NT2/D1 (cell line): Measurements from ENCODE around the gene FAM228A.

Experiments
- DNase-seq: peaks from one replicate; pipeline ENCODE4 v3.0.0-alpha.2; 2011; ENCODE audit warnings: low read depth, low spot score
- H3K27me3 ChIP-seq: 2 replicates; pipeline ENCODE4 v1.6.0; 2011; ENCODE audit warnings: mild to moderate bottlenecking; ENCODE audit not compliant: insufficient read length, insufficient read depth
- H3K36me3 ChIP-seq: 2 replicates; pipeline ENCODE4 v1.6.1; 2011; ENCODE audit warnings: mild to moderate bottlenecking, low read length, mixed read lengths; ENCODE audit not compliant: insufficient read depth, insufficient read length
- H3K4me1 ChIP-seq: 2 replicates; pipeline ENCODE4 v1.5.1; 2011; ENCODE audit not compliant: insufficient read depth, insufficient read length
- H3K4me3 ChIP-seq: 2 replicates; pipeline ENCODE4 v1.5.1; 2011; ENCODE audit warnings: low read depth; ENCODE audit not compliant: insufficient read length
- H3K9ac ChIP-seq: 2 replicates; pipeline ENCODE4 v1.6.0; 2011; ENCODE audit warnings: low read depth; ENCODE audit not compliant: insufficient read length
- H3K9me3 ChIP-seq: 2 replicates; pipeline ENCODE4 v1.5.1; 2011; ENCODE audit warnings: mild to moderate bottlenecking, low read length; ENCODE audit not compliant: insufficient read depth
- SUZ12 ChIP-seq: IDR thresholded peaks from 2 replicates; pipeline ENCODE4 v1.6.1; 2011; ENCODE audit not compliant: insufficient read length, insufficient read depth; ENCODE audit errors: extremely low read depth
- YY1 ChIP-seq: IDR thresholded peaks from 2 replicates; pipeline ENCODE4 v1.6.1; 2011; ENCODE audit not compliant: insufficient read length, insufficient read depth
- ZNF274 ChIP-seq: IDR thresholded peaks from 2 replicates; pipeline ENCODE4 v1.6.1; 2011; ENCODE audit warnings: mild to moderate bottlenecking, low read depth, low read length

FAM228A gene

GRCh38 chr2:24209389-24210105 lies 34.7 kb downstream of the FAM228A start:
- Histone ChIP-seq H3K27me3 (no peaks in the 10 kb centered on the region), H3K4me3 (no peak overlapping the region), H3K4me1 (no peaks in the 10 kb centered on the region), H3K9me3 (no peaks in the 10 kb centered on the region), H3K36me3 (no peaks in the 10 kb centered on the region), H3K9ac (no peak overlapping the region)
- no peak for DNase-seq
- TF ChIP-seq ZNF274, result no peak
- no peak for TF ChIP-seq SUZ12
- no peak for TF ChIP-seq YY1

- Histone ChIP-seq H3K4me1 (no peaks in the 10 kb centered on the region), H3K4me3 (no peak overlapping the region), H3K9me3 (no peaks in the 10 kb centered on the region), H3K27me3 (no peaks in the 10 kb centered on the region), H3K36me3 (no peaks in the 10 kb centered on the region), H3K9ac (no peak overlapping the region)
- no peak for DNase-seq
- TF ChIP-seq ZNF274 (no peak), SUZ12 (no peak), YY1 (no peak)
These were observed 35.2 kb downstream of the FAM228A start for GRCh38 chr2:24210106-24210455.

GRCh38 chr2:24210723-24211122 lies 35.9 kb downstream of the FAM228A start:
- H3K36me3 ChIP-seq, result no peaks in the 10 kb centered on the region
- H3K4me3 ChIP-seq, result no peak overlapping the region
- TF ChIP-seq SUZ12 (no peak), ZNF274 (no peak), YY1 (no peak)
- DNase-seq, result no peak
- no peaks in the 10 kb centered on the region for H3K4me1 ChIP-seq
- H3K9ac ChIP-seq, result no peak overlapping the region
- no peaks in the 10 kb centered on the region for H3K27me3 ChIP-seq
- no peaks in the 10 kb centered on the region for H3K9me3 ChIP-seq

- no peak overlapping the region for H3K9ac ChIP-seq
- no peaks in the 10 kb centered on the region for H3K27me3 ChIP-seq
- H3K9me3 ChIP-seq, result no peaks in the 10 kb centered on the region
- H3K4me3 ChIP-seq, result no peak overlapping the region
- no peak for TF ChIP-seq YY1
- no peak for TF ChIP-seq SUZ12
- no peak for TF ChIP-seq ZNF274
- no peak for DNase-seq
- no peaks in the 10 kb centered on the region for H3K4me1 ChIP-seq
- no peaks in the 10 kb centered on the region for H3K36me3 ChIP-seq
These were observed 36.6 kb downstream of the FAM228A start for GRCh38 chr2:24211408-24211807.

GRCh38 chr2:24214880-24215279 lies 40.0 kb downstream of the FAM228A start:
- H3K4me3 ChIP-seq, result no peak overlapping the region
- H3K9ac ChIP-seq, result no peak overlapping the region
- no peaks in the 10 kb centered on the region for H3K9me3 ChIP-seq
- TF ChIP-seq ZNF274, result no peak
- no peak for TF ChIP-seq YY1
- TF ChIP-seq SUZ12, result no peak
- H3K36me3 ChIP-seq, result no peaks in the 10 kb centered on the region
- DNase-seq, result no peak
- no peaks in the 10 kb centered on the region for H3K27me3 ChIP-seq
- no peaks in the 10 kb centered on the region for H3K4me1 ChIP-seq

GRCh38 chr2:24220554-24221291 lies 45.9 kb downstream of the FAM228A start:
- Histone ChIP-seq H3K4me1 (no peaks in the 10 kb centered on the region), H3K9ac (no peak overlapping the region), H3K36me3 (no peaks in the 10 kb centered on the region), H3K4me3 (no peak overlapping the region), H3K9me3 (no peaks in the 10 kb centered on the region), H3K27me3 (no peaks in the 10 kb centered on the region)
- TF ChIP-seq SUZ12 (no peak), YY1 (no peak), ZNF274 (no peak)
- DNase-seq, result no peak

GRCh38 chr2:24221343-24222050 lies 46.6 kb downstream of the FAM228A start:
- H3K9me3 ChIP-seq, result no peaks in the 10 kb centered on the region
- no peak overlapping the region for H3K4me3 ChIP-seq
- H3K9ac ChIP-seq, result no peak overlapping the region
- DNase-seq, result no peak
- H3K4me1 ChIP-seq, result no peaks in the 10 kb centered on the region
- TF ChIP-seq YY1, result no peak
- no peak for TF ChIP-seq ZNF274
- no peak for TF ChIP-seq SUZ12
- no peaks in the 10 kb centered on the region for H3K36me3 ChIP-seq
- H3K27me3 ChIP-seq, result no peaks in the 10 kb centered on the region
